Fibroblast of mammary gland (primary cell): ENCODE measurements around the gene DOCK3.
A peak's percentile ranks its signal among the peaks of the same experiment; 100 is the strongest.

Experiments
- DNase-seq: peaks from one replicate; pipeline ENCODE4 v3.0.0-alpha.2; 2010; ENCODE audit warnings: low read depth
- H3K4me3 ChIP-seq: 2 replicates; pipeline ENCODE4 v1.5.1; 2011; ENCODE audit warnings: low read depth, mild to moderate bottlenecking, low read length, moderate library complexity; ENCODE audit not compliant: control insufficient read depth
- CTCF ChIP-seq: conservative IDR thresholded peaks from 2 replicates; pipeline ENCODE4 v1.5.1; 2011; ENCODE audit warnings: low read depth, low read length, inconsistent platforms; ENCODE audit not compliant: control insufficient read depth, insufficient read depth

The DOCK3 gene

DNA sequence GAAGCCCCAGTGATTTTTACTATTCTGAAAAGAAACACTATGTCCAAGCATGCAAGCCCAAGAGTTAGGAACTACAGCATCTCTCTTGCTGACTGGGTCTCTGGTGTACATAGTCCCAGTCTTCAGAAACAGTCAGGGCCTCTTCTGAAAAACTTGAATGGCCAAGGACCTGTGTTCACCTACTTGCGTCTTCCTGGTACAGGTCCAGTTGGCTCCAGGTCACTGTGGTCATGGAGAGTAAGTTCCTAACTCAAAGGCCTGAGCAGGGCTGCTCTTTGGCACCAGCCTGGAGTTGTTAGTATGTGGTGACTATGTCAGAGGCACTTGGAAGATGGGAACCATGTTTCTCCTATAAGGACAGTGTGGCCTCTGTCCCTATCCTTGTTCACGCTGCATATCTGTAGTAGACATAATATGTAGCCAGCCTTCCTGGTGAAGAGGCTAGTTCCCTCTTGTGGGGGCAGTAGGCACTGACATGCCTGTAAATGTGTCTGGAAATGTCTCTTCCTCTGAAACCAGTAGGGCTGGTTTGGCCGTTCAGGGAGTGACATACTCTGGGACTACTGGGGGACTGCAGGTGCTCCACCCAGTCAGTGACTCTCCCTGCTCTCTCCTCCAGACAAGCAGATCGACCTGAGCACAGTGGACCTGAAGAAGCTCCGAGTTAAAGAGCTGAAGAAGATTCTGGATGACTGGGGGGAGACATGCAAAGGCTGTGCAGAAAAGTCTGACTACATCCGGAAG, 713.7 kb downstream of the DOCK3 start:
- TF ChIP-seq CTCF: peak; percentile 36
- H3K4me3 ChIP-seq: no peak overlapping the region
- peak; percentile 32 for DNase-seq

DNA sequence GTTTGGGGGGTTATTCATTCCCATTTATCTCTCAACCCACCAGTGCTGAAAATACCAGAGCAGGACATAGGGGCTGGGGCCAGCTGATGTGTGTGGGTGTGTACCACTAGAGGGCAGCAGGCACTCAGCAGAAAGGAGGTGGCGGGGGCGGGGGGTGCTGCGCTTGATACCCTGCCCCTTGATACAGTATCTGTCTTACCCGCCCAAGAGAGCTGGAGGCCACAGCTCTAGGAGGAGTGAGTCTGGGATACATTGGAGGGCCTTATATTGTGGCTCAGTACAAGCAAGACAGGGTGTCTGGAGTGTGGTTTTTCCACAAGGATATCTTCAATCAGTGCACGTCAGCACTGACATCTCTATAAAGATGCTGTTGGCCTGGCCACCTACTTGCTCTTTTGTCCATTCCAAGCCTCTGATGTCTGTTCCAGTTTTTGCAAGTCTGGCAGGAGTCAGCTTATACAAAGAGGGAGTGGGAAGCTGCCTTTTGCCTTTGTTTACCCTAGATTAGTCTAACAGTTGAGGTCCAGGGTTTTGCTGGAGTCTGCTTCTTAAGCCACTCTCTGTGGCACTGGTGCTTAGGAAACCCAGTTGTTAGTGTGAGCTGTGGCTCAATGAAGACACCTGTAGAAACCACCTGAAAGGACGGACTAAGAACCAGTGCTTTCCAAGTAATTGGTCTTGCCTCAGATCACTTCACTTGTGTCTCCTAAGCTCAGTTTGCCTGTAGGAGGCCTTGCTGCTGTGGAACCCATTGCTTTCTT, 714.9 kb downstream of the DOCK3 start:
- TF ChIP-seq CTCF: peak; percentile 73
- peak; percentile 52 for DNase-seq

GRCh38 chr3:51390246-51391074, 715.7 kb downstream of the DOCK3 start:
- no peak for DNase-seq
- TF ChIP-seq CTCF: no peak
- H3K4me3 ChIP-seq: peak overlapping the region; percentile 37

More for the DNA sequence above, 714.9 kb downstream of the DOCK3 start:
- no peak overlapping the region for H3K4me3 ChIP-seq

- H3K4me3 ChIP-seq: peak within 1 kb of the TSS; percentile 58
- peak; percentile 66 for TF ChIP-seq CTCF
- peak; percentile 95 for DNase-seq
Measured at GRCh38 chr3:51391075-51391565, 716.4 kb downstream of the DOCK3 start, which contains the start of gene RBM15B. TSS of gene RBM15B (plus strand) at chr3:51391285. CDS start at chr3:51391400, 115 bp downstream.

DNA sequence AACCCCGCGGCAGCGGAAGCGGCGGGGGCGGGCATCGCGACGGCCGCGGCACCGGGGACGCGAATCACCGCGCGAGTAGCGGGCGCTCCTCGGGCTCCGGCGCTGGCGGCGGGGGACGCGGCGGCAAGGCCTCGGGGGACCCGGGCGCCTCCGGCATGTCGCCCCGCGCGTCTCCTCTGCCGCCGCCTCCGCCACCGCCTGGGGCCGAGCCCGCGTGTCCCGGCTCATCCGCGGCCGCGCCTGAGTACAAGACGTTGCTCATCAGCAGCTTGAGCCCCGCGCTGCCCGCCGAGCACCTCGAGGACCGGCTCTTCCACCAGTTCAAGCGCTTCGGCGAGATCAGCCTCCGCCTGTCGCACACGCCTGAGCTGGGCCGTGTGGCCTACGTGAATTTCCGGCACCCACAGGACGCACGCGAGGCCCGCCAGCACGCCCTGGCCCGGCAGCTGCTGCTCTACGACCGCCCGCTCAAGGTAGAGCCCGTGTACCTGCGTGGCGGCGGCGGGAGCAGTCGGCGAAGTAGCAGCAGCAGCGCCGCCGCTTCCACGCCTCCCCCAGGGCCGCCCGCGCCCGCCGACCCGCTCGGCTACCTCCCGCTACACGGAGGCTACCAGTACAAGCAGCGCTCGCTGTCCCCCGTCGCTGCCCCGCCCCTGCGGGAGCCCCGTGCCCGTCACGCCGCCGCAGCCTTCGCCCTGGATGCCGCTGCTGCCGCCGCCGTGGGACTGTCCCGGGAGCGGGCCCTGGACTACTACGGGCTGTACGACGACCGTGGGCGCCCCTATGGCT, 717.0 kb downstream of the DOCK3 start:
- H3K4me3 ChIP-seq: peak overlapping the region; percentile 58
- TF ChIP-seq CTCF: no peak
- peak; percentile 28 for DNase-seq
